Left ventricle myocardium inferior (tissue), 1 donor: ENCODE data around the gene CLSTN2. TPM values are rescaled to one million over a fixed set of nuclear protein-coding genes. Genes with fewer than 3 reads are reported as not detected.
A peak's percentile ranks its signal among the peaks of the same experiment; 100 is the strongest.

Experiments used
- DNase-seq: peaks from one replicate; pipeline ENCODE4 v3.0.0-alpha.2; 2020
- H3K27ac ChIP-seq: fragments of 200-600 bp; replicated peaks from 2 replicates; pipeline ENCODE4 v1.8.0; 2021
- H3K27me3 ChIP-seq: fragments of 200-600 bp; 2 replicates; pipeline ENCODE4 v1.8.0; 2021; ENCODE audit warnings: low read depth
- H3K36me3 ChIP-seq: fragments of 200-600 bp; 2 replicates; pipeline ENCODE4 v1.8.0; 2021
- H3K4me1 ChIP-seq: fragments of 200-600 bp; 2 replicates; pipeline ENCODE4 v1.8.0; 2021
- H3K4me3 ChIP-seq: fragments of 200-600 bp; 2 replicates; pipeline ENCODE4 v1.8.0; 2021; ENCODE audit warnings: mild to moderate bottlenecking, moderate library complexity
- H3K9me3 ChIP-seq: fragments of 200-600 bp; replicated peaks from 2 replicates; pipeline ENCODE4 v1.8.0; 2021
- intact Hi-C: fragments of 100-400 bp; cut with micrococcal nuclease; formaldehyde crosslinking; loops from one replicate; pipeline ENCODE4 v1.11.0; 2022
- total RNA-seq: library from RNA; stranded (reverse); fragmentation: NEBNext Ultra II Directional; extraction: Animal tissue kit (Norgen Biotek cat#: 25700); gene quantifications from one replicate; pipeline ENCODE4 v1.2.1, GENCODE V29; 2021
- TF ChIP-seq, protein P1 (sequence below): fragments of 200-600 bp; IDR thresholded peaks from 2 replicates; pipeline ENCODE4 v1.8.0; 2021; ENCODE audit warnings: antibody characterized with exemption, mild to moderate bottlenecking, borderline replicate concordance
- donor health status: DM: no; HTN: yes; CAD: no; lungs with severe emphysema.

CLSTN2 gene
- total RNA-seq, 1 donor from 2014 or later, result 7.0 TPM

DNA sequence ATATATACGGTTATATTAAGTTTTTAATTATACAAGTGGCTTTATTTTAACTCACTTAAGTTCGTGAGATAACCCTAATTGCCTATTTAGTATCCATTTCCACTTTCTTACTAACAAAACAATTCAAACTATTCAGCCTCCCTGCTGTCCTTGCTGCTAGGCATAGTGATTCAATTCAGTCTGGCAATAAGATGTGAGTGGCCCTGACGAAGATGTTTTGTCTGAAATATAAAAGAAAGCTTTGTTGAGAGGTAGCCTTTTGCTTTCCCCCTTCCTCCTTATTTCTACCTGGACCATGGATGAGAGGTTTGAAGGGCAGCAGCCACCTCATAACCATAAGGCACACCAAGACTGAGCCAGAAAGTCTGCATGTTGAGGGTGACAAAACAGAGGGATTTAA is 653.6 kb downstream of the CLSTN2 start:
- H3K4me1 ChIP-seq, result no peaks in the 10 kb centered on the region
- H3K27ac ChIP-seq, result no peak overlapping the region
- H3K9me3 ChIP-seq, result peaks cover 7% of the 10 kb centered on the region
- intact Hi-C loops, result no loop called here
- TF ChIP-seq, protein P1, sequence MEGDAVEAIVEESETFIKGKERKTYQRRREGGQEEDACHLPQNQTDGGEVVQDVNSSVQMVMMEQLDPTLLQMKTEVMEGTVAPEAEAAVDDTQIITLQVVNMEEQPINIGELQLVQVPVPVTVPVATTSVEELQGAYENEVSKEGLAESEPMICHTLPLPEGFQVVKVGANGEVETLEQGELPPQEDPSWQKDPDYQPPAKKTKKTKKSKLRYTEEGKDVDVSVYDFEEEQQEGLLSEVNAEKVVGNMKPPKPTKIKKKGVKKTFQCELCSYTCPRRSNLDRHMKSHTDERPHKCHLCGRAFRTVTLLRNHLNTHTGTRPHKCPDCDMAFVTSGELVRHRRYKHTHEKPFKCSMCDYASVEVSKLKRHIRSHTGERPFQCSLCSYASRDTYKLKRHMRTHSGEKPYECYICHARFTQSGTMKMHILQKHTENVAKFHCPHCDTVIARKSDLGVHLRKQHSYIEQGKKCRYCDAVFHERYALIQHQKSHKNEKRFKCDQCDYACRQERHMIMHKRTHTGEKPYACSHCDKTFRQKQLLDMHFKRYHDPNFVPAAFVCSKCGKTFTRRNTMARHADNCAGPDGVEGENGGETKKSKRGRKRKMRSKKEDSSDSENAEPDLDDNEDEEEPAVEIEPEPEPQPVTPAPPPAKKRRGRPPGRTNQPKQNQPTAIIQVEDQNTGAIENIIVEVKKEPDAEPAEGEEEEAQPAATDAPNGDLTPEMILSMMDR, result no peak
- no peak for DNase-seq
- no peaks in the 10 kb centered on the region for H3K27me3 ChIP-seq
- H3K36me3 ChIP-seq, result no peaks in the 10 kb centered on the region
- no peak overlapping the region for H3K4me3 ChIP-seq

DNA sequence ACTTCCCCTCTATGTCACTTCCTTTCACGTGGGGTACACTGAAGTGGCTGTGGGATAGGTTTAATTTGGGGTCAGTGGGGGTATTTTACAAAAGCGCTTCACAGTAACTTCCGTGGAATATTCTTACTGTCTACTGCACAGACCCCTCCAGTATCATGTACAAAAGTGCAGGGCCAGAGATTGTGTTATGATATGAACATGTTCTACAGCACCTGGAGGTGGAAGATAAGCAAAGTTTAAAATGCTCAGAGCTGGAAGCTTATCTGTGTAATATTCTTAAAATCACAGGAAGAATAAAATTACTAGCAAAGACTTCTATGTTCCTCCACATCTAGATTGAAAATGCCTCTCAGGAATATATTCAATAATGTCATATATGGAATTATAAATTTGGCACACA is 658.8 kb downstream of the CLSTN2 start:
- H3K4me1 ChIP-seq, result peaks cover 43% of the 10 kb centered on the region
- DNase-seq, result no peak
- TF ChIP-seq, protein P1, result no peak
- peaks cover 7% of the 10 kb centered on the region for H3K9me3 ChIP-seq
- intact Hi-C loops, result no loop called here
- no peaks in the 10 kb centered on the region for H3K36me3 ChIP-seq
- no peak overlapping the region for H3K27ac ChIP-seq
- no peak overlapping the region for H3K4me3 ChIP-seq
- no peaks in the 10 kb centered on the region for H3K27me3 ChIP-seq

DNA sequence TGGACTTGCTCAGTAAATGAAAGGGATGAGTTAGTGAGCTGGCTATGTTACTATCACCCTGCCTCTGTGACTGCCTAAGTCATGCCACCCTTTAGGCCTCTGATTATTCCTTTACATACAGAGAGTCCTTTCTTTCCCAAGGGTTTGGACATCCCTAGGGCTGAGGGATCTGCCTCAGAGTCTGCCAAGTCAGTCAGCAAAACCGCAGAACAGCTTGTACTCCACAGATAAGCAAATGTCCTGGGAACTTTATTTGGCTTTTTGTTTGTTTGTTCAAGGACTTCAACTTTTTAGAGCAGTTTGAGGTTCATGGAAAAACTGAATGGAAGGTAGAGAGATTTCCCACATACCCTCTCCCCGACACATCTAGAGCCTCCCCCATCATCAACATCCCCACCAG is 660.3 kb downstream of the CLSTN2 start:
- H3K27ac ChIP-seq, result peak overlapping the region; percentile 86
- H3K4me1 ChIP-seq, result peaks cover 43% of the 10 kb centered on the region
- intact Hi-C loops, result no loop called here
- TF ChIP-seq, protein P1, result no peak
- no peaks in the 10 kb centered on the region for H3K36me3 ChIP-seq
- DNase-seq, result no peak
- no peak overlapping the region for H3K4me3 ChIP-seq
- H3K27me3 ChIP-seq, result no peaks in the 10 kb centered on the region
- H3K9me3 ChIP-seq, result no peaks in the 10 kb centered on the region

DNA sequence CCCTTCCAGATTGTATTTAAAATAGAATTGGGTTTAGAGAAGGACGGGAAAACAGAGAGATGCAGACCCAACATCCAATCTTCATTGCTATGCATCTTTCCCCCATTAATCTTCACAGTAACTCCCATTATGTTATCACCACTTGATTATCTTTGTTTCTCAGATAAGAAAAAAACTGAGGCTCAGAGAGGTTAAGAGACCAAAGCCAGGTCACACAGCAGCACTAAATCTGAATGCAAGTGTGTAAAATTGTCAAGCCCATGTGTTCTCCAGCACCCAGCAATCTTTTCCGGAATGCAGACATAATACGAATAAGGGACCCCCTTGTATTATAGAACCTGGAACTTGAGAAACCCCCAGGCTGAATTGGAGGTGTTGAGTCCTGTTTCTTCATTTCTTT is 662.4 kb downstream of the CLSTN2 start:
- H3K27ac ChIP-seq, result peak overlapping the region; percentile 86
- H3K9me3 ChIP-seq, result no peaks in the 10 kb centered on the region
- TF ChIP-seq, protein P1, result no peak
- DNase-seq, result no peak
- intact Hi-C loops, result no loop called here
- H3K4me3 ChIP-seq, result no peak overlapping the region
- no peaks in the 10 kb centered on the region for H3K36me3 ChIP-seq
- H3K4me1 ChIP-seq, result peaks cover 49% of the 10 kb centered on the region
- H3K27me3 ChIP-seq, result no peaks in the 10 kb centered on the region

DNA sequence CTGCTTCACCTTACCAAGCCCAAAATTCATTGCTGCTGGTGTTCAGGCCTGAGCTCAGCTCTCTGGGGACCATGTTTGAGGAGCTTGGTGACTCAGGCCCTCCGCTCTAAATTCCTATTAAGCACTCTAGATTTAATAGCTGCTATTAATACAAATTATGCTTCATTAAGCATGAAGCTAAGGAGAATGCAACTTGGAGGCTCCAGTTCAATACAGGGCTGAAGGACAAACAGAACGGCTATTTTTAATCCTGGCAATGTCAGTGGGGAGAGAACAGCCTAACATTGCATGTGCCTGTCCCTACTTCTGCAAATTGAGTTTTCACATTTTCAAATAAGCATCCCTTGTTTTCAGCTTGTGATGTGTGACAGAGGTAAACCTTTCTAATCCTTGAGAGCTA is 662.8 kb downstream of the CLSTN2 start:
- peak overlapping the region; percentile 86 for H3K27ac ChIP-seq
- no peaks in the 10 kb centered on the region for H3K9me3 ChIP-seq
- H3K27me3 ChIP-seq, result no peaks in the 10 kb centered on the region
- intact Hi-C loops, result no loop called here
- peaks cover 49% of the 10 kb centered on the region for H3K4me1 ChIP-seq
- no peak for DNase-seq
- no peaks in the 10 kb centered on the region for H3K36me3 ChIP-seq
- no peak overlapping the region for H3K4me3 ChIP-seq
- TF ChIP-seq, protein P1, result no peak

DNA sequence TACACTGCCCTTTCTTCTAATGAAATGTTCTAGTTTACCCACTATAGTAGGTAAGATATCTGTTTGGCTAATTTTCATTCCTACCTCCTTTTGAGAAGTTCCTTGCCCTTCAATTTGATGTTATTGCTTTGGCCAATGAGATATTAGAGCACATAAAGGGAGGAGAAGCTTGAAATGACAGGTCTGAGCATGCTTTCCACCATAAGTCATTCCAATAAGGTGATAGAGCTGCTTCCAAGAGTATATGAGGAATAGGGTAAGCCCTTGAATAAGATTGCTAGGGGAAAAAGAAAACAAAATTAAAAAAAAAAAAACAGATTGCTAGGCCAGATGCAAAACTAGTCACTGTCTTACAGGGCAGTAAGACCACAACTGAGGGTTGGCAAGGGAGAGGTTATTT is 664.0 kb downstream of the CLSTN2 start:
- H3K36me3 ChIP-seq, result no peaks in the 10 kb centered on the region
- TF ChIP-seq, protein P1, result no peak
- H3K9me3 ChIP-seq, result no peaks in the 10 kb centered on the region
- intact Hi-C loops, result no loop called here
- no peaks in the 10 kb centered on the region for H3K27me3 ChIP-seq
- H3K4me1 ChIP-seq, result peaks cover 49% of the 10 kb centered on the region
- no peak overlapping the region for H3K4me3 ChIP-seq
- H3K27ac ChIP-seq, result no peak overlapping the region
- DNase-seq, result no peak
